Skin of body (tissue), 2 donors: Measurements from ENCODE around the gene CDC27. TPM values are rescaled to one million over a fixed set of nuclear protein-coding genes. Genes with fewer than 3 reads are reported as not detected.
A peak's percentile ranks its signal among the peaks of the same experiment; 100 is the strongest.
"Not testable (repeated sequence)": the region's sequence is repeated elsewhere in the genome, so short reads cannot be mapped to it uniquely, and the experiment has no call there.

Experiments used
- DNase-seq: peaks from one replicate; lab custom pipeline; 2025; lab: John Stamatoyannopoulos, UW
- total RNA-seq: library from RNA; depleted of rRNA; stranded (reverse); fragments of >200 nt; gene quantifications from one replicate; pipeline ENCODE4 v1.2.3, GENCODE V29; 2014

The CDC27 gene
- total RNA-seq, result 71.5 TPM

DNA sequence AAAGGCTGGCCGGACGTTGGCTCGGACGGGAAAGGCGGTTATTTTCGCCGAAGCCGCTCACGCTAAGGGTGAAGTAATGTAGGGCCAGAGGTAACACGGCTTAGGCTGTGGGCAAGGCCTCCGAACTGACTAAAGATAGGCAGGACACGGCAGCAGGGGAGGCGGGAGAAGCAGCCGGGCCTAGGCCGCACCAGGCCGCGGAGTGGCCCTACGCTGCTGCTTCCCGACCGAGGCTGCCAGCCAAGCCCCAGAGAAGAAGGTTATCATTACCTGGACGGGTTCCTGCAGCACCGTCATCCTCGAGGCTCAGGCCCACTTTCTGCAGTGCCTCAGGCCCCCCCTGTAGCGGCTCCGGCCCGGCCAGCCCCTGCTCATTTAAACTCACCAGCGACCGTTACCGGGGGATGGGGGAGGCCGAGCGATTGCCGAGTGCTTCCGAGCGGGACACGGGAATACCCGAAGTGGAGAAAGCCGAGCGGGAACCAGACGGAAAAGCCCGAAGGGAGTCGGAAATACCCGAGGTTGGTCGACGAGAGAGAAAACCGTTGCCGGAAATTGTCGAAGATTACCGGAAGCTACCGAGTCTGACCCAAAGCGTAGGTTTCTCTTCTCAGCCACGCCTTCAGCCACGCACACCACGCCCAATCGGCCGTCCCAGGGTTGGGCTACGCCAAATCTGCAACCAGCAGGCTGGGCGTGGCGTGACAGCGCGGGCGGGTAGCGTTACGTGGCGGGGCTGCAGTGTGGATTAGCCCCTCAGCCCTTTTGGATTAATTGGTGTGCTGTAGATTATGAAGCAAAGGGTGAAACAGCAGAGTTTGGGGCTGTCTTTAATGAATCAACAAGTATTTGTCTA, at the start of gene CDC27:
TSS of gene CDC27 (minus strand) at position 420 of the 856 bp plus-strand sequence. CDS start at position 297, 123 bp downstream.
- DNase-seq, result peak; percentile 100

DNA sequence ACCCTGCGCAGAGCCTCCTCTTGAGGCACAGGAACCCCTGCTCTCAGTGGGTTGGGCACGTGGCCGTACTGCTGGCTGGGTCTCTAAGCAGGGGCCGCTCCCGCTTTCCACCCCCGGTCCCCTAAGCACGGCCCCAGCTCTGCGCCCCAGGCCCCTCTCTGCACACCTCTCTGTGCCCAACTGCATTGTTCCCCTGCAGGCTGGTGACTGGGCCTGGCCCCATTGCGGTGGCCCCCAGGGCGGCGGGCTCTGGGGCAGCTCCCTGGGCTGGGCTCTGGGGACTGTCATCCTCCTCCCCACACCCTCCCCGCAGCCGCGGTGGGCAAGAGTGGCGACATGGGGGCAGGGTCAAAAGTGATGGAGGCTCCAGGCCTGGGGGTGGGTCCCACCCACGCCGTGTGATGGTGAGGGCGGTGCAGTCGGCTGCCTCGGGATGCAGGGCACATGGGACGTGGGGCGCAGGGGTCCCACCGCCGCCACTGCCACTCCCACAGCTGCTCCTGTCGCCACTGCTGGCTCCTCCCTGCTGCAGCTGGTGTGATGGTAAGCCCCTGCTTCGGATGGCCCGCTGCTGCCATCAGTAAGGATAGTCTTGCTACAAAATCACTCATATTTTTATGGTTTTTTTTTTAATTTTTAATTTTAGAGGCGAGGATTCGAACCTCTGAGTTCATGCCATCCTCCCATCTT, 49.4 kb upstream of the CDC27 start:
- DNase-seq, result no peak

GRCh38 chr17:47237841-47238240, 48.7 kb upstream of the CDC27 start:
- DNase-seq, result no peak

DNA sequence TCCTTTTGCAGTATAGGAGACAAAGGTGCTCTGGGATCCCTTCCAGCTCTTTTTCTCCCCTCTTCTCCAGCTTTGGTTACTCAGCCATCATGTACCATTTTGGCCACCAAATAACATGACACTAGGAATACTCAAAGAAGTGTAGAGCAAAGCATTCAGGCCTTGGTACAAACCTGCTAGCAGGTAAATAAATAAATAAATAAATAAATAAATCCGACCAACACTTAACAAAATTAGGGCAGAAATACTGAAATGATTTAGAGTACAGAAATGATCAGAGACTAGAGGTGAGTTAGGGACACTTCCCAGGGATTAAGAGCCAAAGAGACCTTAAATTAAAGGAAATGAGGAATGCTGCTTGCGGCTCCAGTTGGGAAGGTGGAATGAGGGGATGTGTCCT, 46.8 kb upstream of the CDC27 start:
- DNase-seq, result no peak

- DNase-seq, result no peak
These were observed 46.4 kb upstream of the CDC27 start for GRCh38 chr17:47235506-47235905.

DNA sequence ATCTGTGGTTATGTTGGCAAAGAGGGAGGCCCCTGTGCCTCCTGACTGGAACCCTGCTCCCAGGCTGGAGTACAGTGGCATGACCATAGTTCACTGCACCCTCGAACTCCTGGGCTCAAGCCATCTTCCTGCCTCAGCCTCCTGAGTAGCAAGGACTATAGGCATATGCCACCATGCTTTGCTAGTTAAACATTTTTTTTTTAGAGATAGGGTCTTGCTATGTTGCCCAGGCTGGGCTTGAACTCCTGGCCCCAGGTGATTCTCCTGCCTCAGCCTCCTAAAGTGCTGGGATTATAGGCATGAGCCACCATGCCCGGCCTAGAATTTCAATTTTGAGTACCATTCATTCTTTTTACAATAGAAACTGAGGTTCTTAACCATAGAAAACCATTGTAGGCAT, 43.4 kb upstream of the CDC27 start:
- no peak for DNase-seq

DNA sequence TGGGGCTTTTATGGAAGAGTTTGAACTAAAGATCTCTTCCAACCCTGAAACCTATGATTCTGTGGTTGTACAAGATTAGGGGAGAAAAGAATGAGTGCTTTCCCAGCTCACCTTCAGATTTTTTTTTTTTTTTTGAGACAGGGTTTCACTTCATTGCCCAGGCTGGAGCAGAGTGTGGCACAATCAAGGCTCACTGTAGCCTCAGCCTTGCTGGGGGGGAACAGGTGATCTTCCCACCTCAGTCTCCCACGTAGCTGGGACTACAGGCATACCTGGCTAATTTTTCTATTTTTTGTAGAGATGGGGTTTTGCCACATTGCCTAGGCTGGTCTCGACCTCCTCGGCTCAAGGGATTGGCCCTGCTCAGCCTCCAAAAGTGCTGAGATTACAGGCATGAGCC, 42.8 kb upstream of the CDC27 start:
- DNase-seq, result no peak

GRCh38 chr17:47231334-47231733, 42.2 kb upstream of the CDC27 start:
- no peak for DNase-seq

DNA sequence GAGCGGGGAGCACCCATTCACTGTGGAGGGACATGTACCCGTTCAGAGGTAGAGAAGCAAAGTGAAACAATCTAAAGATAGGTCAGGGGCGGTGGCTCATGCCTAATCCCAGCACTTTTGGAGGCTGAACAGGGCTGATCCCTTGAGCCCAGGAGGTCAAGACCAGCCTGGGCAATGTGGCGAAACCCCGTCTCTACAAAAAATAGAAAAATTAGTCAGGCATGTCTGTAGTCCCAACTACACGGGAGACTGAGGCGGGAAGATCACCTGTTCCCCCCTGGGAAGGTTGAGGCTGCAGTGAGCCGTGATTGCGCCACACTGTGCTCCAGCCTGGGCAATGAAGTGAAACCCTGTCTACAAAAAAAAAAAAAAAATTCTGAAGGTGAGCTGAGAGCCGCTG, 41.8 kb upstream of the CDC27 start:
- DNase-seq, result no peak

GRCh38 chr17:47229535-47230443, 40.7 kb upstream of the CDC27 start:
- peak; percentile 91 for DNase-seq

DNA sequence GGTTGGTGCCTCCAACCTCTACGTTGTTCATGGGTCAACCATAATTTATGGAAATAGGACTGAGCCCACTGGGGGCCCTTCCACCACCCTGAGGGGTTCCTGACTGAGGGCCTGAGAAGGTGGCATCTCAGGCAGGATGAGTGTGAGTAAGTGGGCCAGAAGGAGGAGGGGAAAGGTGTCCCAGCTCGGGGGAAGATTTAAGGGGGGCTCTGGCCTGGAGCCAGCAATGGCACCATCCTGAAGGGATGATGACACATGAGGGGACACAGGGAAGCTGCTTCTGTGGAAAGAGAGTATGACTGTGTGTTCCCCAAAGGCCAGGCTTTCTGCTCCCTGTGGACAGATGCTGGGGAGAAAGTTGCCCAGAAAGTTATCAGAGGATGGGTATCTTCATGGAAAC, 38.8 kb upstream of the CDC27 start:
- DNase-seq, result no peak

DNA sequence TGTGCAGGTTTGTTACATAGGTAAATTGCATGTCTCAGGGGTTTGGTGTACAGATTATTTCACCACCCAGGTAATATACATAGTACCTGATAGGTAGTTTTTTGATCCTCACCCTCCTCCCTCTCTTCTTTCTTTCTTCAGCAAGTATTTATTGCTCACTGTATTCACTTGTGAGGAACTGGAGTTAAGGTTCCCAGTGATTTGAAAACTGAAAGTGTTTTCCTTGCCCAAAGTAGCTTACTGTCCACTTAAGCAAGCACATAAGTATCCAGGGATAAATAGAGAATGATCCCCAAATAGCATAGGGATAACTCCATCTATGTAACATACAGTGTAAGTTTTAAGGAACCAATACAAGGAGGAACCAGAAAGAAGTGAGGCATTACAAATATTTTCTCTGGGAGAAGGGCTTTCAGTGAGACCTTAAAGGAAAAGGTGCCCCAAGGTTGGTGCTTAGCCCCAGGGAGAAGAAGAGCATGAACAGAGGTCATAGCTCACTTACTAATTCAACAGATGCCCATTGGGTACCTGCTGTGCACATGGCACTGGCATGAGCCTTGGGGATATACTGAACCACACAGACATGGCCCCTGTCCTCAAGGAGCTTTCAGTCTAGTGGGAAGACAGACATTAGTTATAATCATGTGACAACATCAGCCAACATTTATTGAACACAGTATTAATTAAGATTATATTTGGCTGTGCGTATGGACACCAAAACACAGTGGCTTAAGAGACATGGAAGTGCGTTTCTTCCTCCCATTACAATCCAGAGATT, 37.0 kb upstream of the CDC27 start:
- no peak for DNase-seq

GRCh38 chr17:47225436-47225858, 36.4 kb upstream of the CDC27 start:
- peak; percentile 19 for DNase-seq

- DNase-seq, result no peak
These were observed 35.9 kb upstream of the CDC27 start for GRCh38 chr17:47224966-47225365.

- not testable (repeated sequence) for DNase-seq
These were observed 35.0 kb upstream of the CDC27 start for GRCh38 chr17:47224077-47224476.

DNA sequence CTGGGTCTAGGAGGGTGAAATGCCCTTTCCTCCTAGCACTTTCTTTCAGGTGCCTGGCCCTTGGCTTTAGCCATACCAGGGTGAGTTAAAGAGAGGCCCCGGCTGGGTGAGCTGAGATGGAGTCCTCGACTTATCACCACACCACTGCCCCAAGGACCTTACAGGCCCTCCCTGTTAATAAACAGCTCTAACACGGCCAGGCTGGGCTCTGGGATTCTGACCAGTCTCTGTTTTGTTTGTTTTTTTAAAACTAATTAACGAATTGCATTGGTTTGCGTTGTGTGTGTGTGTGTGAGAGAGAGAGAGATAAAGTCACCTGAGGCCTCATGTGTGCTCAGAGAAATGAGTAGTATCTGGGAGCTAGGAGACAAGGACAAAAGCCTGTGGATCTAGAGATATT, 34.4 kb upstream of the CDC27 start:
- DNase-seq, result no peak

DNA sequence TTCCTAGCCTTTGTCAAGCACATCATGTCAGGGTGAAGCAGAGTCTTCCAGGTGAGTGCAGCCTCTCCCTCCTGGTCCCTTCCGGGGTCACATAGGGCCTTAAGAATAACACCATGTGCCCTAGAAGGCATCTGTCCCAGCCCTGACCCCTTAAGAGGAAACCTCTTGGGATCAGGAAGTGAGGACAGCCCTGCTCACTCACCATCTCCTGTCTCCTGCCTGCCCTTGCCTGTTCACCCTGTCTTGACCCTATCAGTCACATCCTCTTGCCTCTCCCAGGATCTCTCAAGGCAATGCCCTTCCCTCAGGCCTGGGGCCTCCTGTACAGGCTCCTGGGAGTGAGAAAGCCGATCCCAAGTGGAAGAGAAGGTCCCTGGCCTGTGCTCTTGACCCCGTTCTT, 33.9 kb upstream of the CDC27 start:
- DNase-seq, result no peak

GRCh38 chr17:47222047-47222446, 33.0 kb upstream of the CDC27 start:
- no peak for DNase-seq

- no peak for DNase-seq
These were observed 32.1 kb upstream of the CDC27 start for GRCh38 chr17:47221154-47221553.

DNA sequence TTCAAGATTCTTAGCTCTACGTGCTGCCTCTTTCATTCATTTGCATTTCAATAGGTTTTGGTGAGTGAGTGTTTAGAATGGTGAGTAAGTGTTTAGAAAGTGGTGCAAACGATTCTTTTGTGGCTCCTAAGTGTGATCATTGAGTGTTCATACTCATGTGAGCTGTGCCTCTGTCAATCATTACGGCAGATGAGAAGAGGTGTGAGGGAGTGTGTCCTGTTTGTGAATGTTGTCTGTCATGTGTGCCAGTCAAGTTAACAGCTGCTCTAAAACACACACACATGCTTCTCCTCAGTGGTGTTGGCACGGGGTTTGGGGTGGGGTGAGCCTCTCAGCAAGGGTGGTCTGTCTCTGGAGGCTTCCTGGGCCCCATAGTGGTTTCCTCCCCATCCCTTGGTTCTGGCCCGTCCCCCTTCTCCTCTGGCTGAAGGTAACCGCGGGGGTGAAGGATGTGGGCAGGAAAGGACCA, 31.5 kb upstream of the CDC27 start:
- no peak for DNase-seq
